ENCODE measurements around the gene COL4A2.

Gene COL4A2

DNA sequence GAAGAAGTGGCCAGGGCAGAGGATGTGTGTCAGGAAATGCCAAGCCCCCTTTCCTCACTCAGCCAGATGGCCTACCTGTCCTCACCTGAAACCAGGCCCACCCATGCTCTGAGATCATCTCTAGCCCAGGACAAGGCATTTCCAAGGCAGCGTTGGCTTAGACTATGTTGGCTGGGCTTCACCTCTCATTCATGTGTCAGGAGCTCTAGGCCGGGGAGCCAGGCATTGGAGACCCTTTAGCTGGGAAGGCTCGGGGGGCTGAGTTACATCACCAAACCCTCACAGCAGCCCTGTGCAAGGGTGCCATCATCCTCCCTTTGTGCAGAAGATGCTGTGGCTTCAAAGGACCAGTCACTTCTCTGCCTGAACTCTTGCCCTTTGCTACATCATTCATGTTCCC, 40.0 kb downstream of the COL4A2 start:
- no peak overlapping the region for H3K4me3 ChIP-seq (ENCODE audit: low read length)
- DNase-seq (ENCODE audit: low read depth, low spot score) = no peak

- DNase-seq (ENCODE audit: low read depth, low spot score) = no peak
- no peak overlapping the region for H3K4me3 ChIP-seq (ENCODE audit: low read length)
These were observed 40.6 kb downstream of the COL4A2 start for GRCh38 chr13:110347535-110348308.

GRCh38 chr13:110348309-110349105, 41.4 kb downstream of the COL4A2 start:
- DNase-seq (ENCODE audit: low read depth, low spot score) = no peak
- H3K4me3 ChIP-seq (ENCODE audit: low read length) = no peak overlapping the region

DNA sequence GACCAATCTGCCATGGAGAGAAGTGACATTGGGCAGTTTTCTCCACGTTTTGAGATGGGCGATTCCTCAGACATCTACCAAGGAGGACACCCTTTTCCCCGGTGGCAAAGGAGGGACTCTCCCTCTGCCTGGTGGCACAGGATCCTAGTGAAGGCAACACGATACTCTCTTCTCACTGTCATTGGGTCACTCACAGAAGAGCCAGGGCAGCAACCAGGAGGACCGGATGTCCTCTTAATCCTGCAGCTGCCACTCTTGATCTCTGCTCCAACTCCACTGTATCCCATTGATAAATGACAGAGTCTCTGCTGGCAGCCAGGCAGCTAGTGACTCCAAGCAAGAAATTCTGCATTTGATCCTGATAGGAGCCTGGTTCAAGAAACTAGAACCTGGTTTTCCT, 42.2 kb downstream of the COL4A2 start:
- H3K4me3 ChIP-seq (ENCODE audit: low read length) = no peak overlapping the region
- no peak for DNase-seq (ENCODE audit: low read depth, low spot score)

DNA sequence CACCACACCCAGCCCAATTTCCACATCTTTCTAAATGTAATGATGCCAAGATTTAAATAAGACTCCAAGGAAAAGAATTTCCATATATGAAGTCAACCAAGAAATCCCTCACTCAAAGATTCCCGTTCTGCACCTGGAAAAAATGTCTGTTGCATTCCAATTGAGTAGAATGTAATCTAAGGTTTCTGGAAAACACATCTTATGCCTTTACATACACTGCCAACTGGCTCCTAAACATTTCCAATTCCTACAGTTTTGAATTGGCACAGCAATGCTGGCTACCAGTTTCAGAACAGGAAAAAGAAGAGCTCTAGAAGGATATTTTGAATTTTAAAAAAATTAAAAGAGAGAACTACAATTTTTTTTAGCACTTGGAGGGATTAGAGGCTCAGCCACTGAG, 43.0 kb downstream of the COL4A2 start:
- DNase-seq (ENCODE audit: low read depth, low spot score) = no peak
- H3K4me3 ChIP-seq (ENCODE audit: low read length) = no peak overlapping the region

DNA sequence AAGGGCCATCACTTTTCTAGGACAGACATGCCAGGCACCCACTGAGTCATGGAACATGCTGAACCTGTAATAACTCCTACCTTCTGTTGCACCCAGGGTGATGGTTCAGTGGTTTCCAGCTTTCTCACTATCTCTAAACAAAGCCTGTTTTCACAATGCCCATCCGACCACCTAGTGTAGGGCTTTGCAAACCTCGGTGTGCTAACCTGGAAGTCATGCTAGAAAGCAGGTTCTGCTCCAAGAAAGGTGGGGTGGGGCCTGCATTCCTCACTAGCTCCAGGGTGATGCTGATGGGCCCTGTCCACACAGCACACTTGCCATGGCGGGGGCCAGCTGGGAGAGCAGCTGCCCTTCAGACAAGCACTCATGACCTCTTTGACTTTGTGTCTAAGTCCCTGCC, 43.4 kb downstream of the COL4A2 start:
- no peak for DNase-seq (ENCODE audit: low read depth, low spot score)
- H3K4me3 ChIP-seq (ENCODE audit: low read length) = no peak overlapping the region

- H3K4me3 ChIP-seq (ENCODE audit: low read length) = no peak overlapping the region
- no peak for DNase-seq (ENCODE audit: low read depth, low spot score)
These were observed 44.7 kb downstream of the COL4A2 start for GRCh38 chr13:110351636-110352420.

- H3K4me3 ChIP-seq (ENCODE audit: low read length) = no peak overlapping the region
- no peak for DNase-seq (ENCODE audit: low read depth, low spot score)
These were observed 45.7 kb downstream of the COL4A2 start for GRCh38 chr13:110352735-110353134.

GRCh38 chr13:110353339-110353977, 46.4 kb downstream of the COL4A2 start:
- no peak overlapping the region for H3K4me3 ChIP-seq (ENCODE audit: low read length)
- no peak for DNase-seq (ENCODE audit: low read depth, low spot score)

GRCh38 chr13:110354123-110354627, 47.1 kb downstream of the COL4A2 start:
- no peak for DNase-seq (ENCODE audit: low read depth, low spot score)
- H3K4me3 ChIP-seq (ENCODE audit: low read length) = no peak overlapping the region

DNA sequence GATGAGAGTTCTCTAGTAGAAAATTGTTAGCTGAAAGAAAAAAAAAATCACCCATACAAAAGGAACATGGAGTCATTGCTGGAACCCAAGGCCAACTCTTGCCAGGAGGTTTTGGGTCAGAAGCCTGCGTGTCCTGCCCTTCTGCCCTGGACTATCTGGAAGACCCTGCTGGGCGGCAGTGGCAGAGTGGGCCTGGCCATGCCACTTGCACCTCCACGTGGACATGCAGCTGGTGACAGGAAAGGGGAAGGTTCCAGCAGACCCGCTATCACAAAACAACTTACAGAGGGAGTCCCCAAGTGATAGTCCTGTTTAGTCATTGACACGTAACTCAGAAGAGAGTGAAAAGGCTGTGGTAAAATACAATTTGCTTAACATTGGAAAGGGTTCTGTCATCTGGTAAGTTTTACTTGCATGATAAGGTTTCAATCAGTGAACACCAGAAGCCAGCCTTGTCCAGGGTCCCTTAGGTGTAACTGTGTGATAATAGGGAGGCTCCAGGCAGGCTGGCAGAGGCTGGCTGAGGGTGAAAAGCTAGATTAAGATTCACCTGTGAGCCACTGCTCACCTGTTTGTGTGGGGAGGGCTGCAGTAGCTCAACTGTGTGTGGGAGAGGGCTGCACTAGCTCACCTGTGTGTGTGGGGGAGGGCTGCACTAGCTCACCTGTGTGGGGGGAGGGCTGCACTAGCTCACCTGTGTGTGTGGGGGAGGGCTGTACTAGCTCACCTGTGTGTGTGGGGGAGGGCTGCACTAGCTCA, 47.8 kb downstream of the COL4A2 start:
- no peak for DNase-seq (ENCODE audit: low read depth, low spot score)

DNA sequence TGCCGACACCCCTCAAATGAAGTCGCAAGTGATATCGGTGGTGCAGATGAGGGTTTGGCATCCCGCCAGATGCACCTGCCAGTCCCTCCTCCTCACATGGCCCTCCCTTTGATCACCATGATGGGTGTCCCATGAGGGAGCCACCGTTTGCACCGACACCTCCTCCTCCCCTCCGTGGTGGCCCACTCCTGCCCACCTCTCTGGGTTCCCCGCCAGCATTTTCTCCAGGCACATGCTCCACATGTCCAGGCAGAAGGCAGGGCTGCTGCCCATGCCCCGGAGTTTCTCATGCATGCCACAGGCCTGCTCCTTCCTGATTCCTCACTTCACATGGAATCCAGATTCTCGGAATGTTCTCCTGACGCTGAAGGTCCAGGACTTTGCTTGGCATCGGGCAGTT, 49.3 kb downstream of the COL4A2 start:
- H3K4me3 ChIP-seq (ENCODE audit: low read length) = no peak overlapping the region
- no peak for DNase-seq (ENCODE audit: low read depth, low spot score)

More for the DNA sequence above, 47.8 kb downstream of the COL4A2 start:
- no peak overlapping the region for H3K4me3 ChIP-seq (ENCODE audit: low read length)

DNA sequence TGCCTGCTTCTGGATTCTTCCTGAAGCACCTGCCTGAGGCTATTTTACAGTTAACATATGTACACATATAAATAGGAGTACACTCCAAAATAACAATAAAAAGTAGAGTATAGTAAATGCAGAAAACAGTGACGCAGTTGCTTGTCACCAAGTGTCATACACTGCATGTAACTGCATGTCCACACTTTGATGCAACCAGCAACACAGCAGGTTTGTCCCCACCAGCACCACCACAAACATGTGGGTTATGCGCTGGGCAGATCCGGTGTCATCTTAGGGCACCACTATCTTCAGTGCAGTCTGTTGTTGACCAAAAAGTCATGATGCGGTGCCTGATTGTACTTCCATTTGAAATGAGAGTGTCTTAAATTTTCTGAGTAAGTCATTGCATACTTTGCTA, 51.3 kb downstream of the COL4A2 start:
- no peak overlapping the region for H3K4me3 ChIP-seq (ENCODE audit: low read length)

DNA sequence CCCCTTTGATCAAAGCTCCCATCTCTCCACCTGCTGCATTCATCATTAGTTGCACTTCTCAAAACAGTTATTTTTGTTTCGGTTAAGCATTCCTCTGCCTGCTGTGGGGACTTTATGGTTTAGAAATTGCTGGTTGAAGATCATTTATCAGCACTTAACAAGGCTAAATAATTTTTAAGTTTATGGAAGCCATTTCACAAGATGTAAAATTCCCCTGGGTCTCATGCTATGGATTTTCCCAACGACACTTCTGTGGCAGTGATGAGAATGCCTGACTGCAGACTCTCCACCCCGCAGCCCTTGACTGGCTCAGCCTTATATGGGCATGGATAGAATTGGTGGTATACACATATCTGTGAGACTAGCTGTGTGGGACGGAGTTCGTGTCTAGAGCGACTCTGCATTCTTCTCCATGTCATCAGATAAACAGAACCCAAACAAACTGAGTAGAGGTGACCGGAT, 52.8 kb downstream of the COL4A2 start:
- no peak overlapping the region for H3K4me3 ChIP-seq (ENCODE audit: low read length)
- DNase-seq (ENCODE audit: low read depth, low spot score) = no peak

More for the DNA sequence above, 51.3 kb downstream of the COL4A2 start:
- no peak for DNase-seq (ENCODE audit: low read depth, low spot score)

GRCh38 chr13:110360598-110360997, 53.5 kb downstream of the COL4A2 start:
- DNase-seq (ENCODE audit: low read depth, low spot score) = no peak
- H3K4me3 ChIP-seq (ENCODE audit: low read length) = no peak overlapping the region

- no peak for DNase-seq (ENCODE audit: low read depth, low spot score)
These were observed 54.4 kb downstream of the COL4A2 start for GRCh38 chr13:110361365-110361911.

GRCh38 chr13:110363010-110363409, 55.9 kb downstream of the COL4A2 start:
- DNase-seq (ENCODE audit: low read depth, low spot score) = no peak
- H3K4me3 ChIP-seq (ENCODE audit: low read length) = no peak overlapping the region

More at GRCh38 chr13:110361365-110361911, 54.4 kb downstream of the COL4A2 start:
- H3K4me3 ChIP-seq (ENCODE audit: low read length) = no peak overlapping the region

GRCh38 chr13:110364081-110364480, 57.0 kb downstream of the COL4A2 start:
- H3K4me3 ChIP-seq (ENCODE audit: low read length) = no peak overlapping the region
- DNase-seq (ENCODE audit: low read depth, low spot score) = no peak
